Measurements from ENCODE around the gene PRKACA.
A peak's percentile ranks its signal among the peaks of the same experiment; 100 is the strongest.

The PRKACA gene

GRCh38 chr19:14091813-14092462 is 25.6 kb downstream of the PRKACA start:
- no peak for DNase-seq

GRCh38 chr19:14091081-14091812 is 26.3 kb downstream of the PRKACA start:
- DNase-seq, result no peak

- DNase-seq, result peak; percentile 84 to 91
Observed at GRCh38 chr19:14090509-14091080, 27.0 kb downstream of the PRKACA start, which contains the start of gene SAMD1. Gene SAMD1 (minus strand): TSS chr19:14090751.

- DNase-seq, result no peak
Observed at GRCh38 chr19:14089662-14090508, 27.7 kb downstream of the PRKACA start.

- no peak for DNase-seq
Observed at GRCh38 chr19:14089412-14089661, 28.2 kb downstream of the PRKACA start.

- no peak for DNase-seq
Observed at GRCh38 chr19:14088634-14089411, 28.7 kb downstream of the PRKACA start.

GRCh38 chr19:14086098-14086497 is 31.5 kb downstream of the PRKACA start:
- no peak for DNase-seq

GRCh38 chr19:14085309-14085995 is 32.1 kb downstream of the PRKACA start, which contains the start of gene C19orf67:
Gene C19orf67 (minus strand): TSS chr19:14085783. CDS start chr19:14085627, 156 bp downstream.
- DNase-seq, result no peak

GRCh38 chr19:14082675-14082960 is 34.9 kb downstream of the PRKACA start:
- DNase-seq, result no peak

- no peak for DNase-seq
Observed at GRCh38 chr19:14081797-14082674, 35.5 kb downstream of the PRKACA start.

GRCh38 chr19:14080887-14081796 is 36.4 kb downstream of the PRKACA start:
- DNase-seq, result peak; percentile 97 to 100

GRCh38 chr19:14078411-14078810 is 39.2 kb downstream of the PRKACA start:
- no peak for DNase-seq

GRCh38 chr19:14073925-14074838 is 43.4 kb downstream of the PRKACA start:
- DNase-seq, result peak in 1 of 2 donors; percentile 59

GRCh38 chr19:14073261-14073924 is 44.2 kb downstream of the PRKACA start:
- peak; percentile 77 to 82 for DNase-seq

- DNase-seq, result peak in 1 of 2 donors; percentile 42
Observed at GRCh38 chr19:14072535-14073260, 44.9 kb downstream of the PRKACA start, which contains the start of gene MISP3. Gene MISP3 (plus strand): TSS chr19:14072786. CDS start chr19:14073310, 524 bp downstream.

- no peak for DNase-seq
Observed at GRCh38 chr19:14070268-14071050, 47.1 kb downstream of the PRKACA start.

Measured in hippocampal formation (tissue), 2 donors.